ENCODE results near the gene CRKL. TPM values are rescaled to one million over a fixed set of nuclear protein-coding genes. Genes with fewer than 3 reads are reported as not detected.

Gene CRKL
- total RNA-seq, 1 donor from 2014 or later, result 59.6 TPM

DNA sequence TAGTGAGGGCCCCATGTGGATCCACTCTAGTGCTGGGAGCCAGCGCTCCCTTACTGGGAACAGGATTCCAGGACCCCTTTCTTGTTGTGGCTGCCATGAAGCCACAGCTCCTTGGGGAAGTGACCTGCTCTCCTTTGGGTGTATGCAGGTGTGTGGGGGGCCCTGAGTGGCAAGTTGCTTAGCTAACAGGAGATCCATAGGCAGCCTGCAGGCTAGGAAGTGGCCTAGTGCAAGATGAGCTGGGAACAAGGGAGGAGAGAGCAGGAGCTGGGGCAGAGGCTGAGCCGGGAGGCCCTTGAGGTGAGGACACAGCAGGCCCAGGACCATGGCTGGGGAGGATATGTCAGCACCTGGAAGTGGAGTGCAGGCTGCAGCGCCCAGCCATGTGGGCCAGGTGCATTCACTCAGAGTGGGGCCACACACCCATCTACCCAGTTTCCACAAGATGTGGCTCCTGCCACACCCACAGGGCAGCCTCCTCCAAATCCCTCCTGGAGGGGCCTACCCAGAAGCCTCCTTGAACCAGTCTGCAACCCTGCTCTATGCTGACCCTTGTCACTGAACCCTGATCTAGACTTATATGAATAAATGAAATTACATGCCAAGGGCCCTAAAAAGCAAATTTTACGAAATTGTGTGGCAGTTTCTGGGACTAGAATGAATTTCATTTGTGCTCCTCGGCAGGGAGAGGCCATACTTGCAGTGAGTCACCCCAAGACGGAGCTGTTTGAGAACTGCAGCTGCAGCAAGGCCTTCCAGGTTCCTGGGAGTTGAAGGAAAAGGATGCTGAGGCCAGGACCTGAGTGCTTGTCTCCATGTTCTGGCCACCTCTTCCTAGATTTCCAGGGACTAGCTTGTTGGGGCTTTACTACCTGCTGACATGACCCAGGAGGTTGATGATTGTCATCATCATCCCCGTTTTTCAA, 81.5 kb downstream of the CRKL start:
- TF ChIP-seq CTCF (IDR thresholded peaks at IDR 0.05; ENCODE audit: partially characterized antibody, unreplicated experiment), result no peak
- Mint-ChIP-seq H3K27ac (ENCODE audit: unreplicated experiment) (no peak overlapping the region), H3K27me3 (ENCODE audit: unreplicated experiment) (peaks cover 4% of the 10 kb centered on the region), H3K4me1 (ENCODE audit: low read depth, unreplicated experiment) (peaks cover 1% of the 10 kb centered on the region), H3K4me3 (ENCODE audit: unreplicated experiment) (no peak overlapping the region), H3K36me3 (ENCODE audit: unreplicated experiment) (no peaks in the 10 kb centered on the region), H3K9me3 (ENCODE audit: unreplicated experiment) (peaks cover 16% of the 10 kb centered on the region)
- DNase-seq, result no peak

- Mint-ChIP-seq H3K9me3 (ENCODE audit: unreplicated experiment) (peaks cover 16% of the 10 kb centered on the region), H3K27me3 (ENCODE audit: unreplicated experiment) (peaks cover 4% of the 10 kb centered on the region), H3K4me3 (ENCODE audit: unreplicated experiment) (no peak overlapping the region), H3K27ac (ENCODE audit: unreplicated experiment) (no peak overlapping the region), H3K4me1 (ENCODE audit: low read depth, unreplicated experiment) (peaks cover 1% of the 10 kb centered on the region), H3K36me3 (ENCODE audit: unreplicated experiment) (no peaks in the 10 kb centered on the region)
- TF ChIP-seq CTCF (IDR thresholded peaks at IDR 0.05; ENCODE audit: partially characterized antibody, unreplicated experiment), result no peak
- DNase-seq, result no peak
Observed at GRCh38 chr22:20999350-21000206, 82.4 kb downstream of the CRKL start.

DNA sequence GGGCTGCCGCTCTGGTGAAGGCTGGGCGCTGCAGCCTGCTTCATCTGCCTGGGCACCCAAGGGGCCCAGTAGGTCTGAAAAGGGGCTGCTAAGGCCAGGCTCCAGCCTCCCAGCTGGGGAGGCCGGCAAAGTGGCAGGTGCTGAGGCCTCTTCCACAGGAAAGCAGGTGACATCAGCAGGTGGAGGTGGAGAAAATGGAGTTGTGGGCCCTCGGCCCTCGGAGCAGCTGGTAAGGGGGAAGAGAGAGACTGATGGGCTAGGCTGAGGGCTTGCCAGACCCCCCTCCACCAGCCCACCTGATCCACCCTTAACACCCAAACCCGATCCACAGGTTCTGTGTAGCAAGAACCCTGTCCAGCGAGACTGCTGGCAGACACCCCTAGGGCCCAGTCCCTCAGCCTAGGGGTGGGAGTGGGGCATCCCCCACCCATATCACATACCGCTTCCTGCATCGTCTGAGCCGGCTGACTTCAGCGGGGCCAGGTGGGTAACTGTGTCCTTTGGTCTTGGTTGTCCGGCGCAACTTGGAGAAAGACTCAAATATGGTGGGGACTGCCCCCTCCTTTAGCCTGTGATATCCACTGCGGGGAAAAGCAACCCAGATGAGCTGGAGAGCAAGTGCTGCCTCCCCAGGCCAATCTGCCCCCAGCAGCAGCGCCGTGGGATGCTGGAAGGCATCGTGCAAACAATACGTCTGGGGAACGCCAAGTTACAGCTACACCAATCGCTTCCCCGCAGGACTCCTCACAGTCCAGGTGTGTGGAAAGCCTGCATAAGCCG, 83.2 kb downstream of the CRKL start:
- no peak for DNase-seq
- no peak overlapping the region for H3K27ac Mint-ChIP-seq (ENCODE audit: unreplicated experiment)
- peaks cover 3% of the 10 kb centered on the region for H3K27me3 Mint-ChIP-seq (ENCODE audit: unreplicated experiment)
- peak overlapping the region; percentile 99 for H3K4me3 Mint-ChIP-seq (ENCODE audit: unreplicated experiment)
- peaks cover 1% of the 10 kb centered on the region for H3K4me1 Mint-ChIP-seq (ENCODE audit: low read depth, unreplicated experiment)
- no peak for TF ChIP-seq CTCF (IDR thresholded peaks at IDR 0.05; ENCODE audit: partially characterized antibody, unreplicated experiment)
- H3K9me3 Mint-ChIP-seq (ENCODE audit: unreplicated experiment), result peaks cover 14% of the 10 kb centered on the region
- no peaks in the 10 kb centered on the region for H3K36me3 Mint-ChIP-seq (ENCODE audit: unreplicated experiment)

GRCh38 chr22:21000987-21001600, 83.9 kb downstream of the CRKL start:
- Mint-ChIP-seq H3K4me1 (ENCODE audit: low read depth, unreplicated experiment) (peaks cover 1% of the 10 kb centered on the region), H3K27me3 (ENCODE audit: unreplicated experiment) (peaks cover 3% of the 10 kb centered on the region), H3K27ac (ENCODE audit: unreplicated experiment) (peak overlapping the region; percentile 96), H3K36me3 (ENCODE audit: unreplicated experiment) (no peaks in the 10 kb centered on the region), H3K4me3 (ENCODE audit: unreplicated experiment) (peak overlapping the region; percentile 99), H3K9me3 (ENCODE audit: unreplicated experiment) (peaks cover 14% of the 10 kb centered on the region)
- no peak for DNase-seq
- TF ChIP-seq CTCF (IDR thresholded peaks at IDR 0.05; ENCODE audit: partially characterized antibody, unreplicated experiment), result no peak
